ENCODE results near the gene EFCAB9. TPM values are rescaled to one million over a fixed set of nuclear protein-coding genes. Genes with fewer than 3 reads are reported as not detected.

Gene EFCAB9
- total RNA-seq, 3 donors from 2014 or later: not detected

DNA sequence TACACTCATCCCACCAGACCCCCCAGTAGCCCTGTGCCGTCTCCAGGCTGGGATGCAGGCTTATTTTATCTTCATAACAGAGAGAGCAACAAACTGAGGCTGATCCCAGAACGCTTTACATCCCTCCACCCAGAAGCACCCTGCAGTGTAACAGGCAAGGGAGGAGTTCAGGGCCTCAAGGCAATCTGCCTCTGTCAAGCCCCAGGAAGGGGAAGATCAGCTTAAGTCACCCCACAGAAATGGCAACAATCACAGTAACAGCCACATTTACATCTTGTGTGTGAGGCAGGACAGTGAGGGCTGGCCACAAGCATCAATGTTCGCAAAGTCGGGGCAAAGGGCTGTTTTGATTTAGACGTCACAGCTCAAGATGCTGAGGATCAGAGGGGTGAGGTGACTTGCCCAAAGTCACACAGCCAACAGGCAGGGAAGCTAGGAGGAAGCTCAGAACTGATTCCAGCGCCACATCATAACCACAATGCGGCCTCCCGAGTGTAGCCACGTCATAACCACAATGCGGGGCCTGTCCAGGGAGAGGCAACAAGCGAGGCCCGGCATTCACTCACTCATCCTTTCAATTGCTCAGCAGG lies 20.3 kb upstream of the EFCAB9 start:
- peak; percentile 3 for ATAC-seq
- intact Hi-C loops (cut with DNase I, micrococcal nuclease): no loop called here
- peaks cover 5% of the 10 kb centered on the region for H3K4me1 ChIP-seq (ENCODE audit: low read depth)

DNA sequence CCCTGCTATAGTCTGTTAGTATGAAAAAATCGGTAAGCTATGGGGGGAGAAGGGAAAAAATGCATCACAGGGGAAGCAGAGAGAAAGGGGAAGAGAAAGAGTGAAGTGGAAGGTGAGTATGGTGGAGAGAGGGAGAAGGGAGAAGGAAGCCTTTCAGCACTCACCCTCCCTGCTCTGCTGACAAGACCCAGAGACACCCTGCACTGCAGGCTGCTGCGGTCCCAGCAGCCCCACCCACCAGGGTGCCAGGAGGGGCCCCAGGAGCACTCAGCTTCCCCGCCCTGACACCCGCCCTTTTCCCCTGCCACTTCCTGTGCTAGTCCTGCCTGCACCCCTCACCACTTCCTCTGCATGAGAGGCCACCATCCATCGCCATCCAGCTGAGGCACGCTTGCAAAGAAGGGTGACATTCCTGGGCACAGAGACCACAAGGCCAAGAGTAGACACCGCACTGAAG lies 18.7 kb upstream of the EFCAB9 start:
- DNase-seq (peak; percentile 66 to 94 (median 79)), ATAC-seq (peak; percentile 81)
- Histone ChIP-seq H3K36me3 (ENCODE audit: low read depth) (no peaks in the 10 kb centered on the region), H3K4me1 (ENCODE audit: low read depth) (peaks cover 5% of the 10 kb centered on the region), H3K9me3 (no peaks in the 10 kb centered on the region), H3K4me3 (no peak overlapping the region)
- intact Hi-C loops (cut with DNase I, micrococcal nuclease): no loop called here
- TF ChIP-seq, protein P1, sequence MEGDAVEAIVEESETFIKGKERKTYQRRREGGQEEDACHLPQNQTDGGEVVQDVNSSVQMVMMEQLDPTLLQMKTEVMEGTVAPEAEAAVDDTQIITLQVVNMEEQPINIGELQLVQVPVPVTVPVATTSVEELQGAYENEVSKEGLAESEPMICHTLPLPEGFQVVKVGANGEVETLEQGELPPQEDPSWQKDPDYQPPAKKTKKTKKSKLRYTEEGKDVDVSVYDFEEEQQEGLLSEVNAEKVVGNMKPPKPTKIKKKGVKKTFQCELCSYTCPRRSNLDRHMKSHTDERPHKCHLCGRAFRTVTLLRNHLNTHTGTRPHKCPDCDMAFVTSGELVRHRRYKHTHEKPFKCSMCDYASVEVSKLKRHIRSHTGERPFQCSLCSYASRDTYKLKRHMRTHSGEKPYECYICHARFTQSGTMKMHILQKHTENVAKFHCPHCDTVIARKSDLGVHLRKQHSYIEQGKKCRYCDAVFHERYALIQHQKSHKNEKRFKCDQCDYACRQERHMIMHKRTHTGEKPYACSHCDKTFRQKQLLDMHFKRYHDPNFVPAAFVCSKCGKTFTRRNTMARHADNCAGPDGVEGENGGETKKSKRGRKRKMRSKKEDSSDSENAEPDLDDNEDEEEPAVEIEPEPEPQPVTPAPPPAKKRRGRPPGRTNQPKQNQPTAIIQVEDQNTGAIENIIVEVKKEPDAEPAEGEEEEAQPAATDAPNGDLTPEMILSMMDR (IDR thresholded peaks at IDR 0.05): no peak

More for the DNA sequence above, 20.3 kb upstream of the EFCAB9 start:
- peak in 1 of 3 donors; percentile 77 for DNase-seq
- TF ChIP-seq, protein P1 (IDR thresholded peaks at IDR 0.05): no peak
- H3K36me3 ChIP-seq (ENCODE audit: low read depth): no peaks in the 10 kb centered on the region
- H3K9me3 ChIP-seq: no peaks in the 10 kb centered on the region
- H3K4me3 ChIP-seq: no peak overlapping the region

DNA sequence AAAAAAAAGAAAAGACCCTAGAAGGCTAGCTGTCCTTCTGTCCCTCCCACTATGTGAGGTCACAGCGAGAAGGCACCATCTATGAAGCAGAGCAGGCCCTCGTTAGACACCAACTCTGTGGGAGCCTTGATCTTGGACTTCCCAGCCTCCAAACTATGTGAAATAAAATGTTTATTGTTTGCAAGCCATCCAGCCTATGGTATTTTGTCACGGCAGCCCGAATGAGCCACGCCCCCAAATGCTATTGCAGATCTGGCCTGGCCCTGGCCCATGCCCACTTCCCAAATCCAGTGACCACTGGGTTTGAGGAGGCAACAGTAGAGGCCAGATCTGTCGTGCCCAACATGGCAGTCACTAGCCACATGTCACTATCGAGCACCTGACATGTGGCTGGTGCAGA lies 16.8 kb upstream of the EFCAB9 start:
- no peaks in the 10 kb centered on the region for H3K36me3 ChIP-seq (ENCODE audit: low read depth)
- DNase-seq (no peak), ATAC-seq (no peak)
- intact Hi-C loops (cut with DNase I, micrococcal nuclease): no loop called here
- no peaks in the 10 kb centered on the region for H3K9me3 ChIP-seq
- H3K4me1 ChIP-seq (ENCODE audit: low read depth): peaks cover 5% of the 10 kb centered on the region
- H3K4me3 ChIP-seq: no peak overlapping the region
- TF ChIP-seq, protein P1 (IDR thresholded peaks at IDR 0.05): no peak

DNA sequence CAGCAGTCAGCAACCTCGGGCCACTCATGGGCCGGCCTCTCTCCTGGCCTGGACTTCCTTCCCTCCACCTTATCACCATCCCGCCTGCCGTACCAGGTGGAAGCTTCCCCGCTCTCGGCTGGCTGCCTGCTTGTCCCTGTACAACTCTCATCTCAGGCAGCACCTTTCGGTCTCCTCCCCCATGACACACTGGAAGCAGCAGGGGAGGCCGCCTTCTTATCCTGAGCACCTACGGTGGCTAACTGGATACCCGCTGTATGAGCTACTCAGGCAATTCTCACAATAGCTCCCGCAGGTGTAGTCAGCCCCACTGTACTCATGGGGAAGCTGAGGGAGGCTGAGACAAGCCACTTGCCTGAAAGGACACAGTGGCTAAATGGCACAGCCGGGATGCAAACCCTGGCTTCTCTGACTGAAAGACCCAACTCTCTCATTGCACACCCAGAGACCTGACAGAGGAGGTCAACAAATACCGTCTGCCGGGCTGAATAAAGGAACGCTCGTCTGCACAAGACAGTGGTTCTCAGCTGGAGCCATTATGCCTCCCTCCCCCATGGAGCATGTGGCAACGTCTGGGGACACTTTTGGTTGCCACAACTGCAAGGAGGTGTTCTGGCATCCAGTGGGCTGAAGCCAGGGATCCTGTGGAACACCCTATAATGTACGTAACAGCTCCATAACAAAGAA lies 15.5 kb upstream of the EFCAB9 start:
- Histone ChIP-seq H3K9me3 (no peaks in the 10 kb centered on the region), H3K36me3 (ENCODE audit: low read depth) (no peaks in the 10 kb centered on the region), H3K4me3 (no peak overlapping the region), H3K4me1 (ENCODE audit: low read depth) (peaks cover 5% of the 10 kb centered on the region)
- DNase-seq (peak in 1 of 3 donors; percentile 68), ATAC-seq (no peak)
- intact Hi-C loops (cut with DNase I, micrococcal nuclease): no loop called here
- TF ChIP-seq, protein P1 (IDR thresholded peaks at IDR 0.05): no peak

DNA sequence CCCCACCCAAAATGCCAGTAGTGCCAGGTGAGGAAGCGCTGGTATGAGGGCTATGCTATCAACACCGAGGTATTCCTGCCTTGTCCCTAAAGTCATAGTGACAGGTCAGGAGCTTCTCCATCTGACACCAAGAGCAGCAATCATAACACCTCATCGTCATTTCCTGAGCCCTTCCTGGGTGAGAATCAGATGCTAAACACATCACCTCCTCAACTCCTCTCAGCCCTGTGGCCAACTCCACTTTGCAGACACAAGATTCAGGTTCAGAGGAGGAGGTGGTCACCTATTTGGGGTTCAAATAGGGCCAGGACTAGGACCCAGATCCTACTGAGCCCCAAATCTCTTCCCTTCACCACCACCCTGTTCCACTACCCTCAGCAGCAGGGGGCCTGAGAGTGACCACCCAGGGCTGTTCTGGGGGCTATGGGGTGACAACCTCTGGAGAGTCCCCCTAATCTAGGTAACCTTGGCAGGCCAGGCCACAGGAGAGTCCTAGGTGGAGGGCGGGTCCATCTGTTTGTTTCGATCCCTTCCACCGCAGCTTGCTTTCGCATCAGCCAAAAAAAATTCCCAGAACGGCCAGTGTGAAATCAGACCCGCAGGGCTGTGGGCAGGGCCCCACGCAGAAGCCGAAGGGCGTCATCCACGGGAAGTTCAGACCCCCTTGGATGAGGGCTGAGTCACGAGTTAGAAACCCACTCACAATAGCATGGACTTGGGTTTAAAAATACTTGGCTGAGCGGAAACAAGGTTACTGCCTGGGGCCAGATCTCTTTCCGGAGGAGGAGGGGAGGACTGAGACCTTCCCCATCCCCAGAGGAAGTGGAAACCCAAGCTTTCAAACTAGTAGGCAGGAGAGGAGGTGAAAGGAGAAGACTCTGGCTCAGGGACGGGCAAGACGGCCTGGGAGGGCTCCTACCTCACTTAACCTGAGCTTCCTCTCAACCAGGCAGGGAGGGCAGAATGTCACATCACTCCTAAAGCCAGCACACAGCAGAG lies 14.7 kb upstream of the EFCAB9 start:
- peak; percentile 50 for ATAC-seq
- DNase-seq: peak in 1 of 3 donors; percentile 42
- peaks cover 4% of the 10 kb centered on the region for H3K4me1 ChIP-seq (ENCODE audit: low read depth)
- TF ChIP-seq, protein P1 (IDR thresholded peaks at IDR 0.05): no peak
- no peaks in the 10 kb centered on the region for H3K9me3 ChIP-seq
- intact Hi-C loops (cut with DNase I, micrococcal nuclease): no loop called here
- no peaks in the 10 kb centered on the region for H3K36me3 ChIP-seq (ENCODE audit: low read depth)
- no peak overlapping the region for H3K4me3 ChIP-seq
